GM19238 (cell line): ENCODE measurements around the gene CHST9.

Experiments
- DNase-seq: peaks from one replicate; pipeline ENCODE4 v3.0.0; 2011; ENCODE audit warnings: low spot score; ENCODE audit not compliant: insufficient read length

CHST9 gene

DNA sequence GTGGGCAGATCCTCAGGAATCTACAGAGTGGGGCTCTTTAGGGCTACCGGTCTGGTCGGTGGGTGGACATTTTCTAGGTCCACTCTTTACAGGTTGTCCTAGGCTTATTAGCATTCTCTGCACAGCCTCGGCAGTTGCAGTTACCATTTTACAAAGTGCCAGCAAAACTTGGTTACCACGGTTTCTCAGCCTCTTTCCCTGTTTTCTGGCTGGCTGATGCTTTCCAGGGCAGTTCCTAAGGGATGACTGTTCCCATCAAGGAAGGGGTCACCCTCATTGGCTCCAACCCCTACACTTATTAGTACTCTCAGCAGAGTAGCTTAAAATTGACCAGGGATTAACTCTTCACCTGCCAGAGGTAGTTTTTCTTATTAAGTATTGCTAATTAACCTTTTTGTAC lies 317.6 kb downstream of the CHST9 start:
- no peak for DNase-seq

DNA sequence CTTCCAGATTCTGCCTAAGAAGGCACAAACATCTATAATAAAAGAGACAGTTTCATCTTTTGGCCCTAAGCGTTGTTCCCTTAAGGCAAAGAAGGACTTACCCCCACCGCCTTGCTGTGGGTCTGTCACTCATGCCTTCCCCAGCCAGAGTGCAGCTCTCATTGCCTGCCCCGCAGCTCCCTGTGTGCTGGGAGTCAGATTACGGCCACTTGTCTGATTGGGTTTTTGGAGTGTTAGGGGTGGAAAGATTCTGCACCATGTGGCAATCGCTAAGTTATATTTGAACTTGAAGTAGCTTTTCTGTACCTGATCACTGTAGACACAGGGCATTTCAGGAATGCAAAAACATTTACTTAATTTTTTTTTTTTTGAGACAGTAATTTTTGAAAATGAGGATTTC lies 319.6 kb downstream of the CHST9 start, which contains the start of gene AQP4:
TSS of gene AQP4 (minus strand) at position 151 of the 400 bp plus-strand sequence. CDS start at position 133, 18 bp downstream.
- DNase-seq: no peak

DNA sequence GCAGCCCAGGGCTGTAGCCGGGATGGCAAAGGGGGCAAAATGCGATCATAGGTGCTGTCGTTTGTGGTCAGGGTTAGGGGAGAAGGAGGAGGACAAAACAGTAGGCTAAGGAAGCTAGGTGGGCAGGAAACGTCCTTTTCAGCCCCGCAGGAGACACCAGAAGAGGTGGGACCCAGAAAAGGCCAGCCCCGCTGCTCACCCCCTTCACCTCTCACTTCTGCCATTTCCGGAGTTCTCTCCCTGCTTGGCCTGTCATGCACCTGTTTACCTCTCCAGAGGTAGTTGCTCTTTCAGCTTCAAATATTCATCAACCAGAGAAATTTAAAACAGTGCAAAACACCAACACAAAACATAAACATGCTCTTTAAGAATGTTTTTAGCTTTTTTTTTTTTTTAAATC lies 320.4 kb downstream of the CHST9 start:
- DNase-seq: no peak

DNA sequence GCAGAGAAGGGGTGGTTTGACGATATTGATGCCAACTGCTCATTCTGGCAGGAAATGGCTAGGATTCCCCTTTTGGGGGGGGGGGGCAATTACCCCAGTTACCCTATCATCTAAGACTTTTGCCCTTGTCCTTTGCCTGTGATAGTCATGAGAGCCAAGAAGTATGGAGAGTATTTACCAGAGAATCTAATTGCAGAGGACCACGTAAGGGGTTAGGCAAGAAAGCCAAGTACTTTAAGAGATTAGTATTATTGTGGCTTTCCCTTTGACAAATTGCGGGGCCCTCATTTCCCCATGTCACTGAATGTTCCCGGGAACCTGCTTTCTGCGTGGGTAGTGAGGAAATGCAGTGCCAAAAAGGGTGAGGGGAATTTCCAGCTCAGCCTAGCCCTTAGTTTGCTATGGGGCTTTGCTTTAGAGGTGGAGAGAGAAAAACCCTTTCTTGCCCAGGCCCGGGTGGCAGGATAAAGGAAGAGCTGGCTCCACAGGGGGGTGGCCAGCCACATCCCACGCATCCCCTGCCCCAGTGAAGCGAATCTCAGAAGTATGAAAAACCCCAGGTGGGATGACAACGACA lies 321.1 kb downstream of the CHST9 start:
- DNase-seq: no peak

DNA sequence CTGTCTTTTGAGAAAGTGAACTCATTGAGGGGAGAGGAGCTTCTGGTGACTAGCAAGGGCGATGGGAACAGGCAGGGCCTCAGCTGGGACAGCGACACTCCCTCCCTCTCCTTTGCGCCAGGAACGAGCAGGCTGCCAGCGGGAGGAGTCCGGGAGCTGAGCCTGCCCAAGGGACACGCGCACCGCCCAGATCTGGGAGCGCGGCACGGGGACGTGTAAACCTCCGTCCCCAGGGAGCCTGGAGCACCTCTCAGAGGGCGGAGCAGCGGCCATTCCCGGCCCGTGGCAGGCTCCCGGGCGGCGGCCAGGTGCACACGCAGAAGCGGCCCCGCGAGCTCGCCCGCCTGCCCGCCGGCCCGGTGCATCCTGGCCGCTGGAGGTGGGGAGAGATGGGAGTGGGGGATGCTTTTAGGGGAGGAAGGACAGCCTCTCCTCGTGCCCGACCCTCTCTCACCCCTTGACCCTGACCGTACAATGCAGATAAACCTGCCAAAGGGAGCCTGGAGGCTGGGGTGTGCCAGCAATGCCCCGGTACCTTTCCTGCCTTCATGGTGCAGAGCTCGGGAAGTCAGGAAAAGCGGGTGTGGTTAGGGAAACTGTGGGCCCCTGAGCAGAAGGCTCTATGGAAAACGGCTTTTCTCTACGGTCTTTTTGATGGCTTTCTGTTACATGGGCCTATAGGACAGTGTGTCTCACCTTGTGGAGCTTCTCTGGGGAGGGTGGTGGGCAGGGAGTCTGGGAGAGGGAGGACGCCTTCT lies 321.8 kb downstream of the CHST9 start:
- DNase-seq: no peak

DNA sequence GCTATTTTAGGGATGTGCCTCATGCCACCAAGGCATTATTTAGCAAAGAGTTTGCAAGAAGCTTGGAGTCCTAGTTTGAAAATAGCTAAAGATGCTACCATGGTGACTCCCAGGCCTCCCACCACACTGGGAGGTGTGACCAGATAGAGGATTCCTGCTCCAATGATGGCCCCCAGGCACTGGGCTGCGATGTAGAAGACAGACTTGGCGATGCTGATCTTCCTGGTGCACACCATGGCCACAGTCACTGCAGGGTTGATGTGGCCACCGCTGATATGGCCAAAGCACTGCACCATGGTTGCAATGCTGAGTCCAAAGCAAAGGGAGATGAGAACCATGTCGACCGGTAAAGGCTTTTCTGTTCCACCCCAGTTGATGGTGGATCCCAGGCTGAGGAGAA lies 323.0 kb downstream of the CHST9 start:
- DNase-seq: no peak
